ENCODE results near the gene ELF2. TPM values are rescaled to one million over a fixed set of nuclear protein-coding genes. Genes with fewer than 3 reads are reported as not detected.

ELF2 gene
- polyA plus RNA-seq, 1 of the 3 experiments (the other 2 are of a cell fraction) = 14.0 TPM

DNA sequence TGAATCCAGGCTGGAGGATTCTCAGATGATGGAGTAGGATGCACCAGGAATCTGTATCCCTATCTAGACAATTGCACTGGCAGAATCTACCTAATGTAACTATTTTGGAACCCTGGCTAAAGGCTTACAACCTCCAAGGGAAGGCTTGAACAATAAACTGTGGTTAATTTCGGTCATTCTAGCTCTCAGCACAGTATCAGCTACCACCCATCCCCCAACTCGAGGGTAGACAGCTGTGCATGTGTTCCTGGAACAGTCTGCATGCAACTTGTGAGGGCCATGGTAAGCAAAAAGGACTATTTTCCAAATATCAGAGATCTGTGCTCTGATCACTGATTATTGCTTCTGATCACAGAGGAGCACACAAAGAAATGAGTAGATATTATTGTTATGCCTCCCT lies 34.0 kb downstream of the ELF2 start:
- H3K4me3 ChIP-seq (ENCODE audit: low read depth in 2 of 2, low read length in 1 of 2) = no peak overlapping the region
- TF ChIP-seq POLR2AphosphoS5 (IDR thresholded peaks at IDR 0.05; ENCODE audit: low read depth, low read length) = no peak
- no peak for TF ChIP-seq TCF12 (IDR thresholded peaks at IDR 0.05)
- TF ChIP-seq, protein P1, sequence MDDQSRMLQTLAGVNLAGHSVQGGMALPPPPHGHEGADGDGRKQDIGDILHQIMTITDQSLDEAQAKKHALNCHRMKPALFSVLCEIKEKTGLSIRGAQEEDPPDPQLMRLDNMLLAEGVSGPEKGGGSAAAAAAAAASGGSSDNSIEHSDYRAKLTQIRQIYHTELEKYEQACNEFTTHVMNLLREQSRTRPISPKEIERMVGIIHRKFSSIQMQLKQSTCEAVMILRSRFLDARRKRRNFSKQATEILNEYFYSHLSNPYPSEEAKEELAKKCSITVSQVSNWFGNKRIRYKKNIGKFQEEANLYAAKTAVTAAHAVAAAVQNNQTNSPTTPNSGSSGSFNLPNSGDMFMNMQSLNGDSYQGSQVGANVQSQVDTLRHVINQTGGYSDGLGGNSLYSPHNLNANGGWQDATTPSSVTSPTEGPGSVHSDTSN (IDR thresholded peaks at IDR 0.05) = no peak
- TF ChIP-seq, protein P2, sequence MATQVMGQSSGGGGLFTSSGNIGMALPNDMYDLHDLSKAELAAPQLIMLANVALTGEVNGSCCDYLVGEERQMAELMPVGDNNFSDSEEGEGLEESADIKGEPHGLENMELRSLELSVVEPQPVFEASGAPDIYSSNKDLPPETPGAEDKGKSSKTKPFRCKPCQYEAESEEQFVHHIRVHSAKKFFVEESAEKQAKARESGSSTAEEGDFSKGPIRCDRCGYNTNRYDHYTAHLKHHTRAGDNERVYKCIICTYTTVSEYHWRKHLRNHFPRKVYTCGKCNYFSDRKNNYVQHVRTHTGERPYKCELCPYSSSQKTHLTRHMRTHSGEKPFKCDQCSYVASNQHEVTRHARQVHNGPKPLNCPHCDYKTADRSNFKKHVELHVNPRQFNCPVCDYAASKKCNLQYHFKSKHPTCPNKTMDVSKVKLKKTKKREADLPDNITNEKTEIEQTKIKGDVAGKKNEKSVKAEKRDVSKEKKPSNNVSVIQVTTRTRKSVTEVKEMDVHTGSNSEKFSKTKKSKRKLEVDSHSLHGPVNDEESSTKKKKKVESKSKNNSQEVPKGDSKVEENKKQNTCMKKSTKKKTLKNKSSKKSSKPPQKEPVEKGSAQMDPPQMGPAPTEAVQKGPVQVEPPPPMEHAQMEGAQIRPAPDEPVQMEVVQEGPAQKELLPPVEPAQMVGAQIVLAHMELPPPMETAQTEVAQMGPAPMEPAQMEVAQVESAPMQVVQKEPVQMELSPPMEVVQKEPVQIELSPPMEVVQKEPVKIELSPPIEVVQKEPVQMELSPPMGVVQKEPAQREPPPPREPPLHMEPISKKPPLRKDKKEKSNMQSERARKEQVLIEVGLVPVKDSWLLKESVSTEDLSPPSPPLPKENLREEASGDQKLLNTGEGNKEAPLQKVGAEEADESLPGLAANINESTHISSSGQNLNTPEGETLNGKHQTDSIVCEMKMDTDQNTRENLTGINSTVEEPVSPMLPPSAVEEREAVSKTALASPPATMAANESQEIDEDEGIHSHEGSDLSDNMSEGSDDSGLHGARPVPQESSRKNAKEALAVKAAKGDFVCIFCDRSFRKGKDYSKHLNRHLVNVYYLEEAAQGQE (IDR thresholded peaks at IDR 0.05; ENCODE audit: low read depth, low read length) = no peak
- TF ChIP-seq ELF1 (IDR thresholded peaks at IDR 0.05) = no peak
- TF ChIP-seq SIN3A (IDR thresholded peaks at IDR 0.05; ENCODE audit: borderline replicate concordance, low read depth, low read length) = no peak
- TF ChIP-seq CHD2 (IDR thresholded peaks at IDR 0.05; ENCODE audit: low read length, partially characterized antibody) = no peak
- no peak for TF ChIP-seq MXI1 (IDR thresholded peaks at IDR 0.05; ENCODE audit: low read depth, low read length)
- TF ChIP-seq SMC3 (IDR thresholded peaks at IDR 0.05; ENCODE audit: low read depth, low read length) = no peak
- no peak for TF ChIP-seq TEAD4 (IDR thresholded peaks at IDR 0.05; ENCODE audit: borderline replicate concordance, insufficient read depth)
- TF ChIP-seq, protein P3, sequence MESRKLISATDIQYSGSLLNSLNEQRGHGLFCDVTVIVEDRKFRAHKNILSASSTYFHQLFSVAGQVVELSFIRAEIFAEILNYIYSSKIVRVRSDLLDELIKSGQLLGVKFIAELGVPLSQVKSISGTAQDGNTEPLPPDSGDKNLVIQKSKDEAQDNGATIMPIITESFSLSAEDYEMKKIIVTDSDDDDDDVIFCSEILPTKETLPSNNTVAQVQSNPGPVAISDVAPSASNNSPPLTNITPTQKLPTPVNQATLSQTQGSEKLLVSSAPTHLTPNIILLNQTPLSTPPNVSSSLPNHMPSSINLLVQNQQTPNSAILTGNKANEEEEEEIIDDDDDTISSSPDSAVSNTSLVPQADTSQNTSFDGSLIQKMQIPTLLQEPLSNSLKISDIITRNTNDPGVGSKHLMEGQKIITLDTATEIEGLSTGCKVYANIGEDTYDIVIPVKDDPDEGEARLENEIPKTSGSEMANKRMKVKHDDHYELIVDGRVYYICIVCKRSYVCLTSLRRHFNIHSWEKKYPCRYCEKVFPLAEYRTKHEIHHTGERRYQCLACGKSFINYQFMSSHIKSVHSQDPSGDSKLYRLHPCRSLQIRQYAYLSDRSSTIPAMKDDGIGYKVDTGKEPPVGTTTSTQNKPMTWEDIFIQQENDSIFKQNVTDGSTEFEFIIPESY (IDR thresholded peaks at IDR 0.05; ENCODE audit: borderline replicate concordance, low read depth) = no peak
- TF ChIP-seq FOXJ3 (CRISPR knock-in tag; IDR thresholded peaks at IDR 0.05) = no peak
- no peak for TF ChIP-seq RAD21 (IDR thresholded peaks at IDR 0.05; ENCODE audit: low read length)
- no peak for TF ChIP-seq FOXM1 (IDR thresholded peaks at IDR 0.05; ENCODE audit: low read depth)
- no peak for TF ChIP-seq EP300 (IDR thresholded peaks at IDR 0.05; ENCODE audit: borderline replicate concordance in 1 of 2, low read depth in 1 of 2, low read length in 1 of 2)
- no peak for TF ChIP-seq TAF1 (IDR thresholded peaks at IDR 0.05; ENCODE audit: borderline replicate concordance, low read depth, low read length)
- TF ChIP-seq, protein P4, sequence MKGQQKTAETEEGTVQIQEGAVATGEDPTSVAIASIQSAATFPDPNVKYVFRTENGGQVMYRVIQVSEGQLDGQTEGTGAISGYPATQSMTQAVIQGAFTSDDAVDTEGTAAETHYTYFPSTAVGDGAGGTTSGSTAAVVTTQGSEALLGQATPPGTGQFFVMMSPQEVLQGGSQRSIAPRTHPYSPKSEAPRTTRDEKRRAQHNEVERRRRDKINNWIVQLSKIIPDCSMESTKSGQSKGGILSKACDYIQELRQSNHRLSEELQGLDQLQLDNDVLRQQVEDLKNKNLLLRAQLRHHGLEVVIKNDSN (IDR thresholded peaks at IDR 0.05; ENCODE audit: borderline replicate concordance, low read depth) = no peak
- no peak for TF ChIP-seq EZH2phosphoT487 (IDR thresholded peaks at IDR 0.05; ENCODE audit: borderline replicate concordance, low read depth)
- H3K36me3 ChIP-seq (replicated peaks in 1 of 2; ENCODE audit: control insufficient read depth in 1 of 2, insufficient read depth in 2 of 2, low read length in 1 of 2) = peaks cover 0 to 2% of the 10 kb centered on the region in 2 experiments
- peaks cover 10% of the 10 kb centered on the region; the same call in 1 of the 2 replicates for H4K20me1 ChIP-seq (ENCODE audit: insufficient read depth)
- no peak overlapping the region for H3K27ac ChIP-seq (ENCODE audit: low read depth in 2 of 2, low read length in 1 of 2)
- ChIA-PET CTCF (interaction anchor here (1.0 to 2.9 kb wide), 3 partner anchors 9 to 153 kb away, joined by 3 to 9 read pairs (median 4); no protein-coding TSS in a partner anchor), POLR2A (no interaction called here)
- peaks cover 12 to 14% of the 10 kb centered on the region in 2 experiments; a peak in 3 of 4 replicates for H3K4me1 ChIP-seq (ENCODE audit: control insufficient read depth in 1 of 2, insufficient read depth in 2 of 2, low read depth in 1 of 2, low read length in 1 of 2)
- H2AFZ ChIP-seq (ENCODE audit: low read depth) = no peak overlapping the region
- 63% methylated on average over 2 of the region's 2 CpGs for WGBS (ENCODE audit: low lambda C conversion rate)
- H3K9me2 ChIP-seq = no peaks in the 10 kb centered on the region
- H3F3A ChIP-seq (replicated peaks; ENCODE audit: insufficient read depth) = peaks cover 6% of the 10 kb centered on the region
- no peaks in the 10 kb centered on the region for H3K9me3 ChIP-seq
- peaks cover 64% of the 10 kb centered on the region for H3K79me2 ChIP-seq (ENCODE audit: insufficient read depth)
- no peak overlapping the region for H3K9ac ChIP-seq
- no peak for DNase-seq
- H3K27me3 ChIP-seq (ENCODE audit: insufficient read depth) = no peaks in the 10 kb centered on the region
- no peak overlapping the region for H3K4me2 ChIP-seq
